Uterus (tissue), 2 donors: ENCODE results near the gene IGF2.

Experiments
- POLR2A ChIP-seq, 2 donors: fragments of 450-650 bp; IDR thresholded peaks; one replicate each; pipeline ENCODE4 v1.6.1; 2016; ENCODE audit warnings: antibody characterized with exemption in 2 of 2, mild to moderate bottlenecking in 1 of 2, moderate library complexity in 1 of 2
- TF ChIP-seq, protein P1 (sequence below), 4 experiments: fragments of 200-600 bp in 2 of 4; fragments of 450-650 bp in 2 of 4; sonication (generic) in 2 of 4; IDR thresholded peaks; one replicate each; pipeline ENCODE4 v1.5.1; 2016 to 2019; ENCODE audit warnings: antibody characterized with exemption in 4 of 4, mild to moderate bottlenecking in 2 of 4, moderate library complexity in 1 of 4

DNA sequence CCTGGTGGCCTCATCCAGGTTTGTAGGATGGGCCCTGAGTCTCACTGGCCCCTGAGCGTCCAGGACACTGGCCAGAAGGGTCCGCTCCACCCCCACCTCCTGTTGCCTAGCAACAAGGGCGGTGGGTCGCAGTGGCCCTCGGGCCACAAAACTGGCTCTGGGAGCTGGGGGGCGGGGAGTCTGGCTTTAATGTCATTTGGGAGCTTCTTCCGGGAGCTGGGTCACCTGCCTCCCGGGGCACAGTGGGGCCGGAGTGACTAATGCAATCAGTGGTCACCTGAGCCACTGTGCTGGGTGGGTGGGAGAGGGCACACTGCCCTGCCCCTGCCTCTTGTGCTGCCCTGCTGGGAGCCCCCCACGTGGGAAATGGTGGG is 29.8 kb upstream of the IGF2 start:
- TF ChIP-seq, protein P1, sequence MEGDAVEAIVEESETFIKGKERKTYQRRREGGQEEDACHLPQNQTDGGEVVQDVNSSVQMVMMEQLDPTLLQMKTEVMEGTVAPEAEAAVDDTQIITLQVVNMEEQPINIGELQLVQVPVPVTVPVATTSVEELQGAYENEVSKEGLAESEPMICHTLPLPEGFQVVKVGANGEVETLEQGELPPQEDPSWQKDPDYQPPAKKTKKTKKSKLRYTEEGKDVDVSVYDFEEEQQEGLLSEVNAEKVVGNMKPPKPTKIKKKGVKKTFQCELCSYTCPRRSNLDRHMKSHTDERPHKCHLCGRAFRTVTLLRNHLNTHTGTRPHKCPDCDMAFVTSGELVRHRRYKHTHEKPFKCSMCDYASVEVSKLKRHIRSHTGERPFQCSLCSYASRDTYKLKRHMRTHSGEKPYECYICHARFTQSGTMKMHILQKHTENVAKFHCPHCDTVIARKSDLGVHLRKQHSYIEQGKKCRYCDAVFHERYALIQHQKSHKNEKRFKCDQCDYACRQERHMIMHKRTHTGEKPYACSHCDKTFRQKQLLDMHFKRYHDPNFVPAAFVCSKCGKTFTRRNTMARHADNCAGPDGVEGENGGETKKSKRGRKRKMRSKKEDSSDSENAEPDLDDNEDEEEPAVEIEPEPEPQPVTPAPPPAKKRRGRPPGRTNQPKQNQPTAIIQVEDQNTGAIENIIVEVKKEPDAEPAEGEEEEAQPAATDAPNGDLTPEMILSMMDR (IDR thresholded peaks at IDR 0.05), result no peak
- no peak for TF ChIP-seq POLR2A (IDR thresholded peaks at IDR 0.05)
